HG02970 (cell line): ENCODE data around the gene COL6A1.

ENCODE experiments used
- ATAC-seq: cut with Tn5 transposase; IDR thresholded peaks from one replicate; pipeline ENCODE4 v1.9.1; 2021; ENCODE audit warnings: mild to moderate bottlenecking, moderate library complexity, moderate number of reproducible peaks; ENCODE audit not compliant: unreplicated experiment, low FRiP score

The COL6A1 gene, protein sequence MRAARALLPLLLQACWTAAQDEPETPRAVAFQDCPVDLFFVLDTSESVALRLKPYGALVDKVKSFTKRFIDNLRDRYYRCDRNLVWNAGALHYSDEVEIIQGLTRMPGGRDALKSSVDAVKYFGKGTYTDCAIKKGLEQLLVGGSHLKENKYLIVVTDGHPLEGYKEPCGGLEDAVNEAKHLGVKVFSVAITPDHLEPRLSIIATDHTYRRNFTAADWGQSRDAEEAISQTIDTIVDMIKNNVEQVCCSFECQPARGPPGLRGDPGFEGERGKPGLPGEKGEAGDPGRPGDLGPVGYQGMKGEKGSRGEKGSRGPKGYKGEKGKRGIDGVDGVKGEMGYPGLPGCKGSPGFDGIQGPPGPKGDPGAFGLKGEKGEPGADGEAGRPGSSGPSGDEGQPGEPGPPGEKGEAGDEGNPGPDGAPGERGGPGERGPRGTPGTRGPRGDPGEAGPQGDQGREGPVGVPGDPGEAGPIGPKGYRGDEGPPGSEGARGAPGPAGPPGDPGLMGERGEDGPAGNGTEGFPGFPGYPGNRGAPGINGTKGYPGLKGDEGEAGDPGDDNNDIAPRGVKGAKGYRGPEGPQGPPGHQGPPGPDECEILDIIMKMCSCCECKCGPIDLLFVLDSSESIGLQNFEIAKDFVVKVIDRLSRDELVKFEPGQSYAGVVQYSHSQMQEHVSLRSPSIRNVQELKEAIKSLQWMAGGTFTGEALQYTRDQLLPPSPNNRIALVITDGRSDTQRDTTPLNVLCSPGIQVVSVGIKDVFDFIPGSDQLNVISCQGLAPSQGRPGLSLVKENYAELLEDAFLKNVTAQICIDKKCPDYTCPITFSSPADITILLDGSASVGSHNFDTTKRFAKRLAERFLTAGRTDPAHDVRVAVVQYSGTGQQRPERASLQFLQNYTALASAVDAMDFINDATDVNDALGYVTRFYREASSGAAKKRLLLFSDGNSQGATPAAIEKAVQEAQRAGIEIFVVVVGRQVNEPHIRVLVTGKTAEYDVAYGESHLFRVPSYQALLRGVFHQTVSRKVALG

DNA sequence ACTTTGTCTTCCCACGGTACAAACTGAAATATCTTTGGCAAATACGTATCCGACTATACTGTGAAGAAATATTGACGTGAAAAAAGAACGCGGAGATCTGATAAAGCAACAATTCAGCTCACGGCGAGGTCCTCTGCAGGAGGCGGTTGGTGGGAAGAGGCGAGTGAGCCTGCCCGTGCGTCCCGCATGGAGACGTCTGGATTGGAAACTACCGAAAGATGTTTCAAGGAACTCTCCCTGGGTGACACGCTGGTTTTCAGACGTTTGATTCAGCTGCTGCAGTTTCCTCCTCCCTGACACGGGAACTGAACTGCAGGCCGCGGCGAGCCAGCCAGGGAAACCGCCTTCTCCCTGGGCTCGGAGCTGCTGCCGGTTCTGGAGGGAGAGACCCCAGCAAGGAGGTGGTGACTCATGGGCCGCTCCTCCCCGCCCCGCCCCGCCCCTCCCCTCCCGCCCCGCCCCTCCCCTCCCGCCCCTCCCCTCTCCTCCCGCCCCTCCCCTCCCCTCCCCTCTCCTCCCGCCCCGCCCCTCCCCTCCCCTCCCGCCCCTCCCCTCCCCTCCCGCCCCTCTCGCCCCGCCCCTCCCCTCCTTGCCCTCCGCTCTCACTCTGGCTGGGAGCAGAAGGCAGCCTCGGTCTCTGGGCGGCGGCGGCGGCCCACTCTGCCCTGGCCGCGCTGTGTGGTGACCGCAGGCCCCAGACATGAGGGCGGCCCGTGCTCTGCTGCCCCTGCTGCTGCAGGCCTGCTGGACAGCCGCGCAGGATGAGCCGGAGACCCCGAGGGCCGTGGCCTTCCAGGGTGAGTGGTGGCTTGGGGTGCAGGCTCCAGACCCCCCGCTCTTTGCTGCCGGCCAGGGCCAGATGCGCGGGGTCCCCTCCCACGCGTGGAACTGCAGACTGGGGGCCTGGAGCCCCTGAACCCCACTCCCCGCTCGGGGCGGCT is at the start of gene COL6A1:
Gene COL6A1, plus strand, starts transcription at position 620 of the 941 bp plus-strand sequence. Its CDS starts 81 bp downstream, at position 701.
- ATAC-seq = no peak

DNA sequence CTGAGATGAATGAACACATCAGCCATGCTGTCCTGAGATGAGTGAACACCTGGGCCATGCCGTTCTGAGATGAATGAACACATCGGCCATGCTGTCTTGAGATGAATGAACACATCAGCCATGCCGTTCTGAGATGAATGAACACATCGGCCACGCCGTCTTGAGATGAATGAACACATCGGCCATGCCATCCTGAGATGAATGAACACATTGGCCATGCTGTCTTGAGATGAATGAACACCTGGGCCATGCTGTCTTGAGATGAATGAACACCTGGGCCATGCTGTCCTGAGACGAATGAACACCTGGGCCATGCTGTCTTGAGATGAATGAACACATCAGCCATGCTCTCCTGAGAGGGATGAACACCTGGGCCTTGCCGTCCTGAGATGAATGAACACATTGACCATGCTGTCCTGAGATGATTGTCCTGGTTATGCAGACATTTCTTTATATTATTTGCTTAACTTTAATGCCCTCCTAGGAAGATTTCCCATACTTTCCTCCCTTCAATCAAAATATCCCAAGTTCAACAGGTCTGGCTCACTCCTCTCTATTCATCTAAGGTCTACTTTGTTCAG is 48.6 kb upstream of the COL6A1 start:
- ATAC-seq = no peak

DNA sequence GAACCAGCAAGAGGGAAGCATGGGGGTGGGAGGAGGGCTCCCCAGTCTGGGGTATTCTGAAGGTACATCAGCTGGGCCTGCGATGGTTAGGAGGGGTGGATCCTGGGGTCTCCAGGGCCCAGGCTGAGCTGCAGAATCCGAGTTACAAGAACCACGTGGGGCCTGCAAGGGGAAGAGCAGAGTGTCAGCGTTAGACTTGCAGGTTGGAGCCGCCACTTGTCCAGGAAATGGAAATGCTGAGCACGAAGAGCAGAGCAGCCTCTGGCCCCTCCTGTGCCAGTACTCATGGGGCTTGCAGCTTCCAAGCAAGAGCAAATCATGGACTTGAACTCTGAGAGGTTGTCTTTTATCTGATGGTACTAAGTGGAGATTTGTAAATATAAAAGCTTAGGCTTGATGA is 47.5 kb upstream of the COL6A1 start:
- no peak for ATAC-seq

DNA sequence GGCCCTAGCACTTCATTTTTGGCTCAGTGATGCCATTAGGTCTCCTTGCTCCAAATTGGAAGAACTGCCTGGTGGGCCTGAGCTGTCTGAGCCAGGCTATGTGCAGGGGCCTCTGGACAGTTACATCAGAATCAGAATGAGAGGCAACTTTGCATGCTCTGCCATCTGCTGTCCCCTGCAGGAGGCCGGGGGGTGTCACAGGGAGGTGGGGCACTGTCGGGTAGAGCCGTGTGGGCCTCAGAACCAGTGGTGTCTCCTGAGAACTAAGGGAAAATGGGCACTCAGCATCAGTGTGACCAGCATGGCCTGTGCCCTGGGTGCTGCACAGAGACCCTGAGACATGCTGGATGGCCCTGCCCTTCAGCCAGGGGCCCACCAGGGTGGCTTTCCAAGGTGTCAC is 47.0 kb upstream of the COL6A1 start:
- no peak for ATAC-seq

DNA sequence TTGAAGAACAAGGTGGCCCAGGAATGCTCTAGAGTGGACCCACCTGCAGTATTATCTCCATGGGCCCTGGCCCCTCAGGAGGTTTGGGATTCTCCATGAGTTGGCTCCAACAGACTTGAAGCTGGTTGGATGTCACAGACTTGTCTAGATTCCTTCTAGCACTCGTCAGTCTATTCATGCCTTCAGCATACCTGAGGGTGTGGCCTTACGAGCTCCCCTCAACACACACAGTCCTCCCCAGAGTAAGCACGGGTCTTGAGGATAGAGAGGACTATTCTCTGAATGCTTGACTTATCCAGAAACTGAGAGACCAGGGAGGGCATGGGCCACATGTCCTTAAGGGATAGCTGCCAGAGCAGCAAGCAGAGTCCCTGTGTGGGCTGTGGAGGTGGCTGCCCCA is 45.9 kb upstream of the COL6A1 start:
- ATAC-seq = no peak

DNA sequence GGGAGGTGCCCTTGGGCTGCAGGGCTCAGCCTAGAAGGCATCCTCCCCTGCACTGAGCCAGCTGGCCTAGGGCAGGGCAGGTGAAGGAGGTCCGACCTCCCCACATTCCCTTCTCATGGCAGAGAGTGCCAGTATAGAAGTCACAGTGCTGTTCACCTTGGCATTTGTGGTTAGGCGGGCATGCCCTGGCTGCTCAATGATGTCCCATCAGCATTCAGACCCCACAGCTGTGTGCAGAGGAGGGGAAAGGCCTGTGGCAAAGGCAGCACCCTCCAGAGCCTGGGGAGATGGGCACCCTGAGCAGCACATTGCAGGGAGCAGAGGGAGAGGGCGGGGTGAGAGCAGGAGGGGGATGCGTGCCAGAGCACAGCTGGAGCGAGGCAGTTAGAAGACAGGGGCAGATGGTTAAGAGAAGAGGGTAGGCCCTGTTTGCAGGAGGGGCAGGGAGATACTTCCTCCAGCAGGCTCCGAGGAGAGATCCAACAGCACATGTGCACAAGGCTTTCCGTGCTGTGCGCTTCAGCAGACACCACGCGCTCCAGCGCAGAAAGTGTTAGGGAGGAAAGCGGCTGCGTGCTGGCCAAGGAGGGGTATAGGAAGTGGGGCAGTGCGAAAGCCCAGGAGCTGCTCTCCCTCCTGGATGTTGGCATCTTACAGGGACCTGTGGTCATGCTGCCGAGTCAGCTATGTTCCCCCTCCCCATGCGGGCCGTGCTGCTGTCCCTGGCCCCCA is 43.7 kb upstream of the COL6A1 start:
- ATAC-seq = no peak

DNA sequence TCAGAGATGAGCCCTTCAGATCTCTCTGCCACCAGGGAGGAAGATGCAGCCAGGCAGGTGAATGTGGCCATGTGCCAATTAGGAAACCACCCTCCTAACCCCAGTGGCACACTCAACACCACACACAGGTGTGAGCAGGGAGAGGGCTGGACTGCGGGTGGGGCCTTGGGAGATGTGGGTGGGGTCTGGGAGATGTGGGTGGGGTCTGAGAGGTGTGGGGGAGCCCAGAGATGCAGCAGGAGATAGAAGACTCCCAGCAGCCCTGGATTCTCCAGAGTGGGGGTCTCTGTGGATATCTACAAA is 43.2 kb upstream of the COL6A1 start:
- no peak for ATAC-seq

DNA sequence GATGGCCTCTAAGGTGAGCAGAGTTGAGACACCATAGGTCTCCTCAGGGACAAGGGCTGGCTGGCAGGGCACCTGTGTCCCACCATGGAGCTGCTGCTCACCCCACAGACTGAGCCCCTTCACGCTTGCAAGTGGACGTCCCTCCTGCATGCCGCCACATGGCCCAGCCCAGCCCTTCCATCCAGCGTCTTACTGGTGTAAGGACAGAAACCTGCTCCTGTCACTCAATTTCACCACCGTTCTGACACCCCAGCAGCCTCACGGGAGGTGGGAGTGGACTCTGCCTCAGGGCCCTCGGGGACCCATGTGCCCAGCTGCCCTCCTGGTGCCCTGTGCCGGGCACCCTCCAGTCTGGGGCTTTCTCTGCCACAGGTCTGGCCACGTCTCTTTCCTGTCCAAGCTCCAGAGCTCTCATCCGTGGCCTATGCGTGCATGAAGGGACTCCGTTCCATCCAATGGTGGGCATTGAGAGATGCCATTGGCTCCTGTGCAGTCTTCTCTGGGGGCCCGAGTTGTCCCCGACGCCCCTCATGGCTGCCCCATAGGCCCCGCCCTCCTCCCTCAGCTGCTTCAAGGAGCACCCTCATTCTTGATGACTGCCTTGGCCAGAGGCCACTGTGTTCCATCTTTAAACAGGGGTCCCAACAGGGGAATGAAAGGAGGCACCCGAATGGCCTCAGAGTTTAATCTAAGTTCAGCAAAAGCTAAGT is 42.6 kb upstream of the COL6A1 start:
- ATAC-seq = no peak

DNA sequence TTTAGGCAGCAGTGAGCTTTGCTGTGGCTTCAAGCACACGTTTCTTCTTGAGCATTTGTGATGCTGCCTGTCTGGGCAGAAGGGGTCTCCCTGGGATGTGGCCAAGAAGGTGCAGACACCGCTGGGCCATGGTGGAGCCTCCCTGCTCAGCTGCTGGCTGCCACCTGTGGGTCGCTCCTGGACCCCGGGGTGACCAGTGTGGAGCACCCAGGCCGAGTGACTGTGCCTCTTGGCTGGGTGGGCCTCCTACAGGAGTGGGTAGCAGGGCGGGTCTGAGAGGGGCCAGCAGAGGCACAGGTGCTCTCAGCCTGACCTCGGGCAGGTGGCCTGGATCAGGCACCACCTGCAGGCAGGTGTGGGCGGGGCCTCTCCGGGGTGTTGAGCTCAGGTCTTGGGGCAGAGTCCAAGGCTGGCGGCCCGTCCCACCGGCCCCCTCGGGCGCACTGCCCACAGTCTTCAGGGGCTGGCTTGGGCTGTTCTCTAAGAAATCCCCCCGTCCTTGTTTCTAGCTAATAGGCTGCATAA is 42.0 kb upstream of the COL6A1 start:
- ATAC-seq = no peak

DNA sequence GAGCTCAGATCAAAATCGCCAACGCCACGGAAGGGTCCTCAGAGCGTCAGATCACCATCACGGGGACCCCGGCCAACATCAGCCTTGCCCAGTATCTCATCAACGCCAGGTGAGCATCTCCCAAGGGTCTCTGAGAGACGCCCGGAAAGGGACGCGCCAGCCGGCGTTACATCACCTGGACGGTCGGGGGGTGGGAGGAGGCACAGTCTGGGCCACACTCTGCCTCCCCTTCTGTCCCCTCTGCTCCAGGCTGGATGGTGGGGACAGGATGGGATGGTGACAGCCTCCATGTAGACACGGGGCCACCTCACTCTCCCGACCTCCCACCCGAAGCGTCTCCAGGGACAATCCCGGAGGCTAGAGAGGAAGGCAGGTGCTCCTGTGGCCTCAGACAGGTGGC is 41.5 kb upstream of the COL6A1 start:
- ATAC-seq = no peak

DNA sequence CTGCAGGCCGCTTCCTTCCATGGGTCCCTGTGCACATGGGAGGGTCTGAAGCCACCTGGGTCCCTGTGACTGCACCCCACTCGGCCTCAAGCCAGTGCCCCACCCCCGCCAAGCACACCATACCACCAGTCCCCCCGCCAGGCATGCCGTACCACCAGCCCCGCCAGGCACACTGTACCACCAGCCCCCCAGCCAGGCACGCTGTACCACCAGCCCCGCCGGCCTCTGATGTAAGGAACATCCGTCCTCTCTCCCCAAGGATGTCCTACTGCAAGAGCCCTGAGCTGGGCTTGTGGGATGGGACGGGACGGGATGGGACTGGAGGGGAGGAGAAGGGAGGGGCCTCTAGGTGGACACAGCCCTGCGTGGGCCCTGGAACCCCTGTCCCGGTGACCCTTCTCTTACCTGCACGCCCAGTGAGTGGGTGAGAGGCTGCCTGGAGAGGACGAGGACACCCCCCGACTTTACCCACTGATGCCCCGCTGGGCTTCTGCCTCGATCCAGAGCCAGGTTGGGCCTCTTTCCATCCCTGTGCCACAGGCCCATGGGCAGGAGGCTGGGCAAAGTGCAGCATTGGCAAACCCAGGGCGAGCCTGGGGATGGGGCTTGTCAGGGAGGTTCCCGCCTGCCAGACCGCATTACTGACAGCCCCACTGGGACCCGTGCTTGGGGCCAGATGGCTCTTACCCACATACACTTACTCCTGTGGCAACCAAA is 40.8 kb upstream of the COL6A1 start:
- ATAC-seq = no peak

DNA sequence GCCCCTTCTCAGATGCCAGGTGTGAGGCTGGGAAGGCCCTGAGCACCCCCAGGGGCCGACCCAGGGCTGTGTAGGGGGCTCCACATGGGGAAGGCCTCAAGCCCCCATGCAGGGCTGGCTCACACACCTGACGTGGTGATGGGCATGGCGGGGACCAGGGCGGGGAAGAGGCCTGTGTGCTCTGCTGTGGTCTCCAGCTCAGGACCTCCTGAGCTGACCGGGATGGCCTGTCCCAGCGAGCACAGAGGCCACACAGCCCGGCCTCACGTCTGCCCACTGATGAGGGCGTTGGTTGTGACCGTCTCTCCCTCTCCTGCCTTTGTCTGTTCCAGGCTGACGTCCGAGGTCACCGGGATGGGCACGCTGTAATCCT is 40.2 kb upstream of the COL6A1 start:
- no peak for ATAC-seq

DNA sequence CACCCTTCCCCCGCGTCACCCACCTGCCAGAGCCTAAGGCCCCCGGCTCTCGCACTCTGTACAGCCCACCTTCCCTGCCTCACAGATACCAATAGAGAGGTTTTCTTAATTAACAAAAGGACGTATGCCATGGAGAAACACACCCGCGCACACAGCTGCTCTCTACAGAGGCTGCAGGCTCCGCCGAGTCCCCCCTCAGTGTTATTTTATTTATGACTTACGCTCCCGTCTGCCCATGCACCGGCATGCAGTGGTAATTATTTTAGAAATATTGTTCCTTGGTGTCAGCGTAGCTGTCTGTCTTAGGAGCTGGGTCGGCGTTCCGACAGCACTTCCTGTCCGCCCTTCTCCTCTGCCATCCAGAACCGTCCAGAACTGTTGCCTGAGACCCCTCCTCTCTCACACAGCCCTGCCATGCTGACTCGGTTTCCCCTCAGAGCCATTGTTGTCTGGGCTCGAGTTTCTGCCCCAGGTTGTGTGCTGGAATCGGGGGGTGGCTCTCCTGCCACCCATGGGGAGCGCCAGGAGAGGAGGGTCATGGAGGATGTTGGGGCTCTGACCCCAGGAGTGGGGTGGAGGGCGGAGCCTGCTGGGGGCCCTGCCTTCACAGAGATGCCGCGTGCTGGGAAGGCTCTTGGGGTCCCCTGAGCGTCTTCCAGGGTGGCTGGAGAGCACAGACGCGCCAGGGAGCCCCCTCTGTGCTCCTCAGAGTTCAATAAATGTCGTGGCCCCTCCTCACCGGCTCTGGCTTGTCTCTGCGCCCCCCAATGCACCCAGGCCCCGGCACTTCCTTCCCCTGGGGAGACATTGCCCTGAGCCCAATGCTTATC is 39.6 kb upstream of the COL6A1 start:
- no peak for ATAC-seq

DNA sequence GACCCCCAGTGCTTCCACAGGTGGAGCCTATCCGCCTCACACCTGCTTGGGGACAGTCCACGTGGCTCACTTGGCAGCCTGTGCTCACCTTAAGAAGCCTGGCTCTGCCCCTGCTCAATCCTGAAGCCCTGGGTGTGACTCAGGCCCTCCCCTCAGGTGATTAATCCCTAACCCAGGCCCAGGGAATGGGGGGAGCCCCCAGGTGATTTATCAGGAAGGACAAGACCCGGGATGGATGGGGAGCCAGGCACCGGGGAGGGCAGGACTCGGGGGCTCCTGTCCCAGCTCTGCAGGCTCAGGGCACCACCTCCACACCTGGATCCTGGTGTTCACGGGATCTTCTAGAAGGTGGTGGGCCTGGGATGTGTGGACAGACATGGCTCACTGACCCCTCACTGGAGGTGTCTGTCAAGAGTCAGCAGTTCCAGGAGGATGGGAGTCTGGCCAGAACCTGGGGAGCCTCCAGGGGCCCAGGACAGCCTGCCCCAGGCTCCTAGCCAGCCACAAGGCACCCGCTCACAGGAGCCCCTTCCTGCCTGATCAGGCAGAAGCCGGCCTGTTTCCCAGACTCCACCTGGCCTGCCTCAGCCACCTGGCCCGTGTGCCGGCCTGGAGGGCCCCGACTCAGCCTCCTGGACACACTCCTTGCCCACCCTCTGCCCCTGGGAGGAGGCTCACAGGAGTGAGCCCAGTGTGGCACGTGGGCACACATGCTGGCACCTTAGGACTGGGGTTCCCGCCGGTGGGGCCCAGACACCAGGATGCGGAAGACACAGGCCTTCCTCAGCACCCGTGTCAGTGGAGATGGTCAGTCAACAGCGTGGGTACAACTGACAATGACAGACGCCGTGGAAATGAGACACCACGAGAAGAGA is 38.6 kb upstream of the COL6A1 start:
- ATAC-seq = no peak

DNA sequence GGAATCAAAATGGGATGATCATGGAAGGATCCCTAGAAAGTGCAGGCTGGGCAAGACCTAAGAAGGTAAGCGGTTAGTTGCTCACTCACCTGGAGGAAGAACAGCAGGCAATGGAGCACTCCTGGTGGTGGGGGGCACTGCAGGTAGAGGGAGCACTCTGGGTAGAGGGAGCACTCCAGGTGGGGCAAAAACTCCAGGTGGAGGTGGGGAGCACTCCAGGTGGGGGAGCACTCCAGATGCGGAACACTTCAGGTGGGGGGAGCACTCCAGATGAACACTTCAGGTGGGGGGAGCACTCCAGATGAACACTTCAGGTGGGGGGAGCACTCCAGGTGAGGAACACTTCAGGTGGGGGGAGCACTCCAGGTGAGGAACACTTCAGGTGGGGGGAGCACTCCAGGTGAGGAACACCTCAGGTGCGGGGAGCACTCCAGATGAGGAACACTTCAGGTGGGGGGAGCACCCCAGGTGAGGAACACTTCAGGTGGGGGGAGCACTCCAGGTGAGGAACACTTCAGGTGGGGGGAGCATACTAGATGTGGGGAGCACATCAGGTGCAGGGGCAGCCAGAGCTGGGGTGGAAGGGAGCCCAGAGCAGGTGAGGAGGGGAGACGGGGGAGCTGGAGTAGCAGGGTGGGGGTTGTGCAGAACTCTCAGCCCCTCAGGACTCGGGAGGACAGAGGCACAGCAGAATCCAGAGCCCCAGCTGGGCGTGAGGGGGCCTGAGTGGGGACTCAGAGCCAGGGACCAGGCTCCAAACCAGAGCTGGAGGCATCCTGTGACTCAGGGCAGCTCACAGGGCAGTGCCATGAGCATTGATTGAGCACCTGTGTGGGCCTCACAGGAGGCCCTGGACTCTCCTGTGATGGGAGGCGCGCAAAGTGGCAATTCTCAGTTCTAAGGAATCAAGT is 37.7 kb upstream of the COL6A1 start:
- ATAC-seq = no peak
